Breast epithelium (tissue), 4 donors: ENCODE measurements around the gene ADCY2. TPM values are rescaled to one million over a fixed set of nuclear protein-coding genes. Genes with fewer than 3 reads are reported as not detected.
"Not testable (repeated sequence)": the region's sequence is repeated elsewhere in the genome, so short reads cannot be mapped to it uniquely, and the experiment has no call there.

Experiments used
- DNase-seq, 2 donors: peaks; one replicate each; pipeline ENCODE4 v3.0.0-alpha.2; 2019; ENCODE audit warnings: low spot score in 2 of 2
- H3K27ac ChIP-seq, 2 donors: fragments of 200-600 bp; sonication (generic) in 1 of 2; one replicate each; pipeline ENCODE4 v1.5.1; 2016 to 2019; ENCODE audit warnings: mild to moderate bottlenecking in 1 of 2
- H3K27me3 ChIP-seq, 2 donors: fragments of 200-600 bp; sonication (generic) in 1 of 2; one replicate each; pipeline versions ENCODE4 v1.5.1 to v1.6.0; 2017 to 2019; ENCODE audit warnings: control low read depth in 1 of 2, mild to moderate bottlenecking in 1 of 2
- H3K36me3 ChIP-seq: fragments of 200-600 bp; one replicate; pipeline ENCODE4 v1.5.1; 2019
- H3K4me1 ChIP-seq, 2 donors: fragments of 200-600 bp; sonication (generic); one replicate each; pipeline ENCODE4 v1.5.1; 2016 to 2019; ENCODE audit warnings: control low read depth in 1 of 2
- H3K4me3 ChIP-seq, 3 donors: fragments of 200-600 bp; sonication (generic); 1 replicate in 2 of 3; 2 replicates in 1 of 3; pipeline ENCODE4 v1.5.1; 2016 to 2019; ENCODE audit warnings: mild to moderate bottlenecking in 3 of 3, moderate library complexity in 2 of 3
- H3K9me3 ChIP-seq, 2 donors: fragments of 200-600 bp; sonication (generic) in 1 of 2; one replicate each; pipeline ENCODE4 v1.5.1; 2016 to 2019; ENCODE audit warnings: control low read depth in 1 of 2
- POLR2A ChIP-seq: fragments of 450-650 bp; IDR thresholded peaks from one replicate; pipeline ENCODE4 v1.6.1; 2016; ENCODE audit warnings: antibody characterized with exemption, mild to moderate bottlenecking, moderate library complexity
- POLR2AphosphoS5 ChIP-seq, 3 donors: sonication (generic); formaldehyde crosslinking; IDR thresholded peaks; one replicate each; pipeline ENCODE4 v1.6.1; 2017; ENCODE audit warnings: antibody characterized with exemption in 3 of 3
- intact Hi-C: fragments of 100-400 bp; cut with DNase I; formaldehyde crosslinking; loops from one replicate; pipeline ENCODE4 v1.15.1; 2023; ENCODE audit warnings: low total_unique reads
- total RNA-seq, 3 donors: library from RNA; depleted of rRNA; stranded (reverse); fragments of >200 nt; gene quantifications; one replicate each; pipeline ENCODE4 v1.1.0, GENCODE V29; 2016
- TF ChIP-seq, protein P1 (sequence below), 3 donors: fragments of 450-650 bp; IDR thresholded peaks; one replicate each; pipeline ENCODE4 v1.5.1; 2016 to 2017; ENCODE audit warnings: antibody characterized with exemption in 3 of 3, mild to moderate bottlenecking in 3 of 3, moderate library complexity in 3 of 3

Gene ADCY2
- total RNA-seq, 3 donors from 2014 or later: 3.8 to 30.1 (median 4.9) TPM

GRCh38 chr5:7422316-7423106 lies 26.6 kb downstream of the ADCY2 start:
- H3K27me3 ChIP-seq: no peaks in the 10 kb centered on the region
- intact Hi-C loops: loop anchor here (10.0 kb wide), 1 partner anchor 232 kb away; no protein-coding TSS in a partner anchor
- no peaks in the 10 kb centered on the region for H3K36me3 ChIP-seq
- H3K27ac ChIP-seq: no peak overlapping the region
- DNase-seq: no peak
- H3K4me3 ChIP-seq: no peak overlapping the region
- H3K9me3 ChIP-seq: no peaks in the 10 kb centered on the region
- H3K4me1 ChIP-seq: no peaks in the 10 kb centered on the region
- TF ChIP-seq, protein P1, sequence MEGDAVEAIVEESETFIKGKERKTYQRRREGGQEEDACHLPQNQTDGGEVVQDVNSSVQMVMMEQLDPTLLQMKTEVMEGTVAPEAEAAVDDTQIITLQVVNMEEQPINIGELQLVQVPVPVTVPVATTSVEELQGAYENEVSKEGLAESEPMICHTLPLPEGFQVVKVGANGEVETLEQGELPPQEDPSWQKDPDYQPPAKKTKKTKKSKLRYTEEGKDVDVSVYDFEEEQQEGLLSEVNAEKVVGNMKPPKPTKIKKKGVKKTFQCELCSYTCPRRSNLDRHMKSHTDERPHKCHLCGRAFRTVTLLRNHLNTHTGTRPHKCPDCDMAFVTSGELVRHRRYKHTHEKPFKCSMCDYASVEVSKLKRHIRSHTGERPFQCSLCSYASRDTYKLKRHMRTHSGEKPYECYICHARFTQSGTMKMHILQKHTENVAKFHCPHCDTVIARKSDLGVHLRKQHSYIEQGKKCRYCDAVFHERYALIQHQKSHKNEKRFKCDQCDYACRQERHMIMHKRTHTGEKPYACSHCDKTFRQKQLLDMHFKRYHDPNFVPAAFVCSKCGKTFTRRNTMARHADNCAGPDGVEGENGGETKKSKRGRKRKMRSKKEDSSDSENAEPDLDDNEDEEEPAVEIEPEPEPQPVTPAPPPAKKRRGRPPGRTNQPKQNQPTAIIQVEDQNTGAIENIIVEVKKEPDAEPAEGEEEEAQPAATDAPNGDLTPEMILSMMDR (IDR thresholded peaks at IDR 0.05): no peak
- TF ChIP-seq POLR2AphosphoS5 (IDR thresholded peaks at IDR 0.05) (no peak), POLR2A (no peak)

- H3K36me3 ChIP-seq, H3K9me3 ChIP-seq, H3K4me3 ChIP-seq, H3K27me3 ChIP-seq, H3K27ac ChIP-seq, DNase-seq, H3K4me1 ChIP-seq: not testable (repeated sequence)
- intact Hi-C loops: loop anchor here (10.0 kb wide), 1 partner anchor 232 kb away; no protein-coding TSS in a partner anchor
Observed at GRCh38 chr5:7423231-7423630, 27.3 kb downstream of the ADCY2 start.

DNA sequence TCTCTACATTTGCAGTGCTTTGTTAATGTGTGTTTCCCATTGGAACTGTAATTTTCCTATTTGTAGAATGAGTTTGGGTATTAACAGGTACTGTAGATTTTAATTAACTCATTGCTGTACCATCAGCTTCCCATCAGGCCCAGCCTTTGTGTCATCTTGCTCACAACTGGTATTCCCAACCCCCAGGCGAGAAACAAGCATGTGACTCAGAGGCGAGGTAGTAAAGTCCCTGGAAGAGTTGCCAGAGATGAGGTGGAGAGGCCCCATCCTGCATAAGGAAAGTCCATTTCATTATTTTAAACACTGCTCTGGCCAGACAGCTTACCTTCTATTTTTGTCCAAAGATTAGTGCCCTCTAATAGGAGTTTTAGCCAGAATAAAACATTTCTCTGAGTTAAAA lies 29.9 kb downstream of the ADCY2 start:
- H3K4me3 ChIP-seq: no peak overlapping the region

DNA sequence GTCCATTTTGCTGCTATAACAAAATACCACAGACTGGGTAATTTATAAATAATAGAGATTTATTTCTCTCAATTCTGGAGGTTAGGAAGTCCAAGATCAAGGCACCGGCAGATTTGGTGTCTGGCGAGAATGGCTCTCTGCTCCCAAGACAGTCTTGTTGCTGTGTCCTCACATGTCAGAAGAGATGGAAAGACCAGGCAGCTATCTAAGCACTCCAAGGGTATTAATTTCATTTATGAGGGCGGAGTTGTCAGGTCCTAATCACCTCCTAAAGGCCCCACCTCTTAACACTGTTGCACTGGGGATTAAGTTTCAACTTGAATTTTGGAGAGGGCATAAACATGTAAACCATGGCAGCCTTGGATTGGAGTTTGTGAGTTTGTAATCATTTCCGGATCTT lies 30.3 kb downstream of the ADCY2 start:
- Histone ChIP-seq H3K27me3 (no peaks in the 10 kb centered on the region), H3K9me3 (no peaks in the 10 kb centered on the region), H3K4me3 (no peak overlapping the region), H3K27ac (no peak overlapping the region), H3K4me1 (no peaks in the 10 kb centered on the region), H3K36me3 (no peaks in the 10 kb centered on the region)
- DNase-seq: no peak
- TF ChIP-seq, protein P1 (IDR thresholded peaks at IDR 0.05): no peak
- no peak for TF ChIP-seq POLR2A
- TF ChIP-seq POLR2AphosphoS5 (IDR thresholded peaks at IDR 0.05): no peak
- intact Hi-C loops: loop anchor here (10.0 kb wide), 1 partner anchor 229 kb away; no protein-coding TSS in a partner anchor

More for the DNA sequence above, 29.9 kb downstream of the ADCY2 start:
- Histone ChIP-seq H3K4me1 (no peaks in the 10 kb centered on the region), H3K27me3 (no peaks in the 10 kb centered on the region), H3K9me3 (no peaks in the 10 kb centered on the region), H3K36me3 (no peaks in the 10 kb centered on the region), H3K27ac (no peak overlapping the region)
- intact Hi-C loops: loop anchor here (10.0 kb wide), 1 partner anchor 229 kb away; no protein-coding TSS in a partner anchor
- no peak for DNase-seq
- TF ChIP-seq POLR2A (no peak), POLR2AphosphoS5 (IDR thresholded peaks at IDR 0.05) (no peak)
- TF ChIP-seq, protein P1 (IDR thresholded peaks at IDR 0.05): no peak

GRCh38 chr5:7434914-7435313 lies 39.0 kb downstream of the ADCY2 start:
- Histone ChIP-seq H3K4me1 (no peaks in the 10 kb centered on the region), H3K9me3 (no peaks in the 10 kb centered on the region), H3K36me3 (no peaks in the 10 kb centered on the region), H3K4me3 (no peak overlapping the region), H3K27me3 (no peaks in the 10 kb centered on the region), H3K27ac (no peak overlapping the region)
- DNase-seq: no peak
- no peak for TF ChIP-seq POLR2A
- TF ChIP-seq, protein P1 (IDR thresholded peaks at IDR 0.05): no peak
- TF ChIP-seq POLR2AphosphoS5 (IDR thresholded peaks at IDR 0.05): no peak
- intact Hi-C loops: no loop called here
